Lower lobe of right lung (tissue), 2 donors: ENCODE measurements around the gene PDZD7. TPM values are rescaled to one million over a fixed set of nuclear protein-coding genes. Genes with fewer than 3 reads are reported as not detected.
A peak's percentile ranks its signal among the peaks of the same experiment; 100 is the strongest.

ENCODE experiments used
- ATAC-seq, 2 donors: fragments of 200-7000 bp; cut with Tn5 transposase; one replicate each; pipeline ENCODE4 v1.9.1; 2020 to 2022; ENCODE audit warnings: mild to moderate bottlenecking in 2 of 2, moderate library complexity in 2 of 2
- DNase-seq: peaks from one replicate; pipeline ENCODE4 v3.0.0-alpha.2; 2020
- H3K27ac ChIP-seq: fragments of 200-600 bp; one replicate; pipeline ENCODE4 v1.8.0; 2022
- H3K27me3 ChIP-seq: fragments of 200-600 bp; one replicate; pipeline ENCODE4 v1.8.0; 2022; ENCODE audit warnings: low read depth
- H3K36me3 ChIP-seq: fragments of 200-600 bp; one replicate; pipeline ENCODE4 v1.8.0; 2022; ENCODE audit warnings: mild to moderate bottlenecking
- H3K4me1 ChIP-seq: fragments of 200-600 bp; one replicate; pipeline ENCODE4 v1.8.0; 2022
- H3K4me3 ChIP-seq: fragments of 200-600 bp; one replicate; pipeline ENCODE4 v1.8.0; 2022; ENCODE audit warnings: mild to moderate bottlenecking
- H3K9me3 ChIP-seq: fragments of 200-600 bp; one replicate; pipeline ENCODE4 v1.8.0; 2022
- intact Hi-C: fragments of 100-400 bp; cut with DNase I; formaldehyde crosslinking; loops from one replicate; pipeline ENCODE4 v1.11.0; 2022
- total RNA-seq: library from RNA; stranded (reverse); fragmentation: NEBNext Ultra II Directional; extraction: Animal tissue kit (Norgen Biotek cat#: 25700); gene quantifications from one replicate; pipeline ENCODE4 v1.2.1, GENCODE V29; 2021
- TF ChIP-seq, protein P1 (sequence below): fragments of 200-600 bp; IDR thresholded peaks from one replicate; pipeline ENCODE4 v1.8.0; 2022; ENCODE audit warnings: antibody characterized with exemption, mild to moderate bottlenecking
- donor health status: DM: no; HTN: yes; CAD: no; lungs with severe emphysema.

The PDZD7 gene
- total RNA-seq, 1 donor from 2014 or later = 1.6 TPM

DNA sequence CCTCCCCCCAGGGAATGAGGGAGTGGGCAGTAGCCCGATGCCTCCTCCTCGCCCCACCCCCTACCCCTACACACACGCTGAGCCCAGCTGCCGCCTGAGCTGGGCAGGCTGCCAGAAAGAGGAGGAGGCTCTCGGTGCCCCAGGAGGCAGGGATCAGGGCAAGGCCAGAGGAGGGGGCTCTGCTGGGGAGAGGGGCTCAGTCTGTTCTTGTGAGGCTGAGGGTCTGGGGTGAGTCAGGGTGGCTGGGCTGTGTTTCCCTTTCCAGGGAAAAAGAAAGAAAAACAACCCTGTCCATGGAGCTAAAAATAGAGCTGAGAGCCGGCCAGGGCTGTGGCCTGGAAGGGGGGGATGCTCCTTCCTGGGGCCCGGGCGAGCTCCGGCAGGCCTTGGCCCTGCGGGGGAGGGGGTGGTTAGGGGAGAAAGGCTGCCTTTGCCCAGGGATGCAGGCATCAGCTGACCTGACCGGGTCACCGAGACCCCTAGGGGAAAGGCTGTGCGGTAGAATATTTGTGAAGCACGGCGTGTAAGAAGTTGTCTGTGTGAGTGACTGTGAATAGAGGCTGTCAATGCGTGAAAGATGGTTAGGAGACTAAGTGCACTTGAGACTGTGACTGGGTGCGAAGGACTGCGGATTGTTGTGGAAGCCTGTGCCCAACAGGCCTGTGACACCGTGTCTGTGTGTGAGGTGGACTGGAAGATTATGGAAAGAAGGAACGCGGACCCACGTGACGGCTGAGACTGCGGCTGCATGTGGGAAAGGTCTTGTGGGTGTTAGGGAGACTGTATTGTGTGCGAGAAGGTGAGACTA lies 32.5 kb downstream of the PDZD7 start:
- TF ChIP-seq, protein P1, sequence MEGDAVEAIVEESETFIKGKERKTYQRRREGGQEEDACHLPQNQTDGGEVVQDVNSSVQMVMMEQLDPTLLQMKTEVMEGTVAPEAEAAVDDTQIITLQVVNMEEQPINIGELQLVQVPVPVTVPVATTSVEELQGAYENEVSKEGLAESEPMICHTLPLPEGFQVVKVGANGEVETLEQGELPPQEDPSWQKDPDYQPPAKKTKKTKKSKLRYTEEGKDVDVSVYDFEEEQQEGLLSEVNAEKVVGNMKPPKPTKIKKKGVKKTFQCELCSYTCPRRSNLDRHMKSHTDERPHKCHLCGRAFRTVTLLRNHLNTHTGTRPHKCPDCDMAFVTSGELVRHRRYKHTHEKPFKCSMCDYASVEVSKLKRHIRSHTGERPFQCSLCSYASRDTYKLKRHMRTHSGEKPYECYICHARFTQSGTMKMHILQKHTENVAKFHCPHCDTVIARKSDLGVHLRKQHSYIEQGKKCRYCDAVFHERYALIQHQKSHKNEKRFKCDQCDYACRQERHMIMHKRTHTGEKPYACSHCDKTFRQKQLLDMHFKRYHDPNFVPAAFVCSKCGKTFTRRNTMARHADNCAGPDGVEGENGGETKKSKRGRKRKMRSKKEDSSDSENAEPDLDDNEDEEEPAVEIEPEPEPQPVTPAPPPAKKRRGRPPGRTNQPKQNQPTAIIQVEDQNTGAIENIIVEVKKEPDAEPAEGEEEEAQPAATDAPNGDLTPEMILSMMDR = no peak
- Histone ChIP-seq H3K4me1 (peaks cover 48% of the 10 kb centered on the region), H3K27ac (peak overlapping the region; percentile 98), H3K4me3 (peak overlapping the region; percentile 75), H3K27me3 (no peaks in the 10 kb centered on the region), H3K9me3 (no peaks in the 10 kb centered on the region), H3K36me3 (peaks cover 16% of the 10 kb centered on the region)
- ATAC-seq (peak; percentile 60 to 68), DNase-seq (peak; percentile 88)
- intact Hi-C loops = no loop called here

DNA sequence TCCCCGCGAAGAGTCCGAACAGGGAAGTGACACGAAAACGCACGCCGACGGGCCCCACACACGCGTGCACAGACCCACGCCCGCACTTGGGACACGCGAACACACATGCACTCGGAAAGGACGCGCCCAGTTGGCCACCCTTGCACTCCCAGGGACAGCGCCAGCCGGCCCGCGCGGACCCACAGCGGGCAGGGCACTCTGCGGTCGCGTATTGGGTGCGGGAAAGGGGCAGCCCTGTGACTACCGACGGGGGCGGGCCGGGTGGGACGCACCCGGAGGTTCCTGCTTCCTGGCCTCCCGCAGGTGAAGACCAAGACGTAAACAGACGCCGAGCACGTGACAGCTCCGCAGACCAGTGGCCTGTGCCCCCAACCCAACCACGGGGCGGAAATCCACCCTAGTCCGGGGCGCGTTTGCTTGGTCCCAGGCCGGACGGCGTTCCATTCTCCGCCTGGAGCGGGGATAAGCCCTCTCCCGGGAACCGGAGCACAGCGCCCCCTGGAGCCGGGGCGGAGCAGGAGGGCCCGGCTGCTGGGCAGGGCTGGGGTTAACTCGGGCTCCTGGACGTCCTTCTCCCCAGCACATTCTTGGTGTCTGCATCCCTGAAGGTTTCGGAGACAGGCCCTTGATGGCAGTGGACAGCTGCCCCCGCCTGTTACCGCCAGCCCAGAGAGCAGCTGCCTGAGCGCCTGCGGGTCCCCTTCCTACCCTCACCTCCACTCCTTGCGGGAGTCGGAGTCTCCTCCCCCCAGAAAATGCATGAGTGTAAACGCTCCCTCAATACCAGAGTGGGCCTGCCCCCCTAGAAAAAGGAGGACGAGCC lies 33.4 kb downstream of the PDZD7 start:
- peaks cover 16% of the 10 kb centered on the region for H3K36me3 ChIP-seq
- ATAC-seq (peak; percentile 78 to 80), DNase-seq (peak; percentile 88)
- peaks cover 40% of the 10 kb centered on the region for H3K4me1 ChIP-seq
- peak overlapping the region; percentile 75 for H3K4me3 ChIP-seq
- TF ChIP-seq, protein P1 = peak; percentile 95
- H3K27me3 ChIP-seq = no peaks in the 10 kb centered on the region
- no peaks in the 10 kb centered on the region for H3K9me3 ChIP-seq
- intact Hi-C loops = no loop called here
- H3K27ac ChIP-seq = peak overlapping the region; percentile 98

DNA sequence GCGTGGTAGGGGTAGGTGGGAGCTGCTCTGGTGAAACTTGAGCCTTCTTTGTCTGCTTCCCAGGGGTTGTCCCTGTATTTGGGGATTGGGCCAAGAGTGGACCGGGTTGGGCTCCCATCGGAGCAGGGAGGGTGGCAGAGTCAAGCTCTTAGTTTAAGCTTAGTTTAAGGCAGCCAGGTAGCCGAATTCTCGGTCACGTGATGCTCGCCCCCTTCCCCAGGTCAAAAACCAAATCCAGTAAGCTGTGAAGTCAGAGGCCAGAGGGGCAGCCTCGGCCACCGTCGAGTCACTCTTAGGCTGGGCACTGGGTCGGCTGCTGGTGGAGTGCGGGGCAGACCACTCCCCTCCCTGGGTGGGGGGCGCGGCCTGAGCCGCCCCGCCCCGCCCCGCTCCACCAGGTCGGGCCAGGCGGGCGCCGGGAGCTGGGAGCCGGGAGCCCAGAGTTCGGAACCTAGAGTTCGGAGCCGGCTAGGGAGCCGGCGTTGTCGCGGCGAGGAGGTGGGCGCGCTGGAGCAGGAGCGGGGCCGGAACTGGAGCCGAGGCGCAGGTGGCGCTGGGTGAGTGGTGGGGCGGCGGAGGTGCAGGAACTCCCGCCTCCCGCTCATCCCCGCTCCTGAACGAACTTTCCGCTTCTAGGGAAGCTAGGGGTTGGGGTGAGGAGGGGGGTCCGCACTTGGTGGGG lies 34.1 kb downstream of the PDZD7 start:
- peak overlapping the region; percentile 98 for H3K27ac ChIP-seq
- peaks cover 15% of the 10 kb centered on the region for H3K36me3 ChIP-seq
- intact Hi-C loops = no loop called here

DNA sequence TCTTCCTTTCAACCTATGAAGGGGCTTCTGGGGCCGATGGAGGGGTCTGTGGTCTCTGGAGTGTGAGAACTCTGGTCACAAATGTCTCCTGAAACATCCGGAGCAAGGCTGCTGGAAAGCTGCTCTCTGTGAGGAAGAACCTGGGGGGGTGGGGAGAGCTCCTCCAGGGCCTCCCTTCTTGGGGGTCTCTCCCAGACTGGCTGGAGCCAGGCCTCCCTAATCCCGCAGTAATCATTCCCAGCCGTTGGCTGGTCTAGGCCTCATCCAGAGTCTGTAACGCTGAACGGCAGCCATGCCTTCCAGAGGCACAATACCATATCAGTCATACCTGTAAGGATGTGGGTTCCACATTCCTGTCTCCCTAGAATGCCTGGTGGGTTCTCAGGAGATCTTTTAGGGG lies 35.7 kb downstream of the PDZD7 start:
- Histone ChIP-seq H3K27me3 (no peaks in the 10 kb centered on the region), H3K36me3 (peaks cover 32% of the 10 kb centered on the region), H3K27ac (no peak overlapping the region), H3K4me3 (no peak overlapping the region), H3K9me3 (no peaks in the 10 kb centered on the region), H3K4me1 (peaks cover 18% of the 10 kb centered on the region)
- DNase-seq (no peak), ATAC-seq (no peak)
- intact Hi-C loops = no loop called here
- TF ChIP-seq, protein P1 = no peak

More for the DNA sequence above, 34.1 kb downstream of the PDZD7 start:
- TF ChIP-seq, protein P1 = no peak
- ATAC-seq (peak; percentile 44 to 46), DNase-seq (no peak)
- H3K4me1 ChIP-seq = peaks cover 33% of the 10 kb centered on the region
- H3K4me3 ChIP-seq = peak overlapping the region; percentile 75
- no peaks in the 10 kb centered on the region for H3K9me3 ChIP-seq
- H3K27me3 ChIP-seq = no peaks in the 10 kb centered on the region

DNA sequence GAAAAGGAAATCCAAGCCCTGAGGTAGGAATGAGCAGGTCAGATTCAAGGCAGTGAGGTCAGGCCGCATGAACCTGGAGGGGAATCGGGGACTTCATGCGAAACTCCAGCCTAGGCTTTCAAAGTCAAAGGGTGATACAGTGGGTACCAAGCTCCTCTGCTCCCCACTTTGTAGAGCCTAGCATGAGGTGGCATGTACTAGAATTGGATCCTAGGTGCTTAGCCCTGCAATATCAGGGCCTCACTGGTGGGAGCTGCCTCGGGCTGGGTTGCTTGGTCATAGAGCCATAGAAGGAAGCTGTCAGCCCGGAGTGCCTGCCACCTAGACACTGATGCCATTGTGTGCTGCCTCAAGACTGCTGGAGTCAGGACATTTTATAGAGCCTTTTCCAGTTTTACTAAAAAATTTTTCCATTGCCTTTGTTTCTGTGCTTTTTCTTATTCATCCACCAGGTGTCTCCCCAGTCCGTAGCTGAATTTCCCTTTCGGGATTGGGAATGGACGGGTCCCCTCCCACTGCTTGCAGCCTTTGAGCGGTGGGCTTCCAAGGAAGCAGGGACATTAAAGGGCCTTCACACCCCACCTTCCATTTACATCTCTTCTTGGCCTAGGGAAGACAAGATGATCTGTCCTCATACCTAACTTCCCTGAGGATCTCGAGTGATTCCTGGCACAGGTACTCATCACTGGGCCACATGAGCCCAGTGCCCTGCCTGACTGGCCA lies 36.8 kb downstream of the PDZD7 start:
- DNase-seq = no peak
- H3K27me3 ChIP-seq = no peaks in the 10 kb centered on the region
- H3K9me3 ChIP-seq = no peaks in the 10 kb centered on the region
- TF ChIP-seq, protein P1 = peak; percentile 57
- no peak overlapping the region for H3K4me3 ChIP-seq
- no peak for ATAC-seq
- H3K27ac ChIP-seq = no peak overlapping the region
- intact Hi-C loops = no loop called here
- peaks cover 41% of the 10 kb centered on the region for H3K36me3 ChIP-seq
- H3K4me1 ChIP-seq = peaks cover 18% of the 10 kb centered on the region
